ENCODE results near the gene CHD8. TPM values are rescaled to one million over a fixed set of nuclear protein-coding genes. Genes with fewer than 3 reads are reported as not detected.
"Not testable (repeated sequence)": the region's sequence is repeated elsewhere in the genome, so short reads cannot be mapped to it uniquely, and the experiment has no call there.

The CHD8 gene
- total and polyA plus RNA-seq, 5 experiments from 2014 or later, result 20.7 to 146 (median 34.9) TPM

GRCh38 chr14:21476925-21477681, 21.2 kb upstream of the CHD8 start, which contains the start of the genes RAB2B and TOX4:
RAB2B (minus strand) TSS chr14:21476959; CDS start chr14:21476872, 87 bp downstream.
TOX4 (plus strand) TSS chr14:21477195; CDS start chr14:21477279, 84 bp downstream.
- peak within 1 kb of the TSS; percentile 97 to 100 (median 99) for H3K27ac Mint-ChIP-seq
- ATAC-seq (peak; percentile 95 to 96), DNase-seq (peak; percentile 79 to 99 (median 97))
- peaks cover 0 to 49% (median 1%) of the 10 kb centered on the region in 3 donors for H3K36me3 Mint-ChIP-seq
- H3K4me1 Mint-ChIP-seq, result peaks cover 13 to 51% (median 42%) of the 10 kb centered on the region in 4 donors
- POLR2A ChIA-PET, result interaction anchor here (0.5 to 3.5 kb wide), 13 partner anchors 11 to 1735 kb away, joined by 3 to 42 read pairs (median 4); partner anchors contain the start of genes CHD8, METTL3, PIP4P1 and SALL2
- H3K4me3 Mint-ChIP-seq, result peak within 1 kb of the TSS; percentile 93 to 100 (median 100)
- no peaks in the 10 kb centered on the region for H3K9me3 Mint-ChIP-seq
- H3K27me3 Mint-ChIP-seq, result no peaks in the 10 kb centered on the region

DNA sequence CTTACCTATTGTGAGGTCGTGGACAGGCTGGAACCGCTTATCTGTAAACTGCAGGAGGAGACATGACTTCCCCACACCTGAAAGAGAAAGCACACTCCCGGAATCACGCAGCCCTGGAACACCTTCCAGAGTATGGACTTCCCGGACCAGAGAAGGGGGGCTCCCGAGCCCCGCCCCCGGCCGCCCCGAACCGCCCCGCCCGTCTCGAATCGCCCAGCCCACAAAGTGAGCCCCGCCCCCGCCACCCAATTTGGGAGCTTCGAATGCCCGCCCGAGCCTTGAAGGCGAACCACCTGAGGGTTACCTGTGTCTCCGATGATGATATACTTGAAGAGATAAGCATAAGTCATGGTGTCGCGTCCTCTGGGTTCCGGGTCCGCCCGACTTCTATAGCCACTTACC, 20.6 kb upstream of the CHD8 start:
- peak in 1 of 2 donors; percentile 59 for ATAC-seq
- Mint-ChIP-seq H3K27me3 (no peaks in the 10 kb centered on the region), H3K36me3 (peaks cover 0 to 52% (median 1%) of the 10 kb centered on the region in 3 donors), H3K9me3 (no peaks in the 10 kb centered on the region), H3K4me1 (peaks cover 13 to 50% (median 43%) of the 10 kb centered on the region in 4 donors), H3K27ac (peak overlapping the region; percentile 97 to 100 (median 99)), H3K4me3 (peak overlapping the region; percentile 93 to 100 (median 100))
- DNase-seq, result peak in 4 of 10 donors; percentile 74 to 91 (median 90)
- POLR2A ChIA-PET, result interaction anchor here (0.6 to 3.5 kb wide), 11 partner anchors 10 to 1736 kb away, joined by 3 to 42 read pairs (median 5); partner anchors contain the start of genes CHD8, METTL3, PIP4P1 and SALL2

GRCh38 chr14:21475767-21476522, 20.0 kb upstream of the CHD8 start:
- Mint-ChIP-seq H3K27ac (peak overlapping the region in 9 of 10 donors; percentile 97 to 100 (median 99)), H3K27me3 (no peaks in the 10 kb centered on the region), H3K36me3 (peaks cover 0 to 51% (median 1%) of the 10 kb centered on the region in 3 donors), H3K9me3 (no peaks in the 10 kb centered on the region), H3K4me3 (peak overlapping the region; percentile 93 to 100 (median 100)), H3K4me1 (peaks cover 13 to 48% (median 42%) of the 10 kb centered on the region in 4 donors)
- DNase-seq (no peak), ATAC-seq (no peak)
- POLR2A ChIA-PET, result interaction anchor here (0.6 to 3.5 kb wide), 10 partner anchors 10 to 1148 kb away, joined by 3 to 42 read pairs (median 6); partner anchors contain the start of genes CHD8, METTL3, PIP4P1 and SALL2

DNA sequence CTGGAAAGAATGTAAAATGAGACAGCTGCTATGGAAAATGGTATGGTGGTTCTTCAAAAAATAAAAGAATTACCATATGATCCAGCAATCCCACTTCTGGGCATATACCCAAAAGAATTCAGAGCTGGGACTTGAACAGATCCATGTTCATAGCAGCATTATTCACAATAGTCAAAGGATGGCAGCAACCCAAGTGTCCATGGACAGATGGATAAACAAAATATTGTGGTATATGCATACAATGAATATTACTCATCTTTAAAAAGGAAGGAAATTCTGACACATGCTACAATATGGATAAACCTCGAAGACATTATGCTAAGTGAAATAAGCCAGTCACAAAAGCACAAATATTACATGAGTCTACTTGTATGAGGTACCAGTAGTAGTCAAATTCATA, 11.7 kb upstream of the CHD8 start:
- Mint-ChIP-seq H3K4me1 (peaks cover 2 to 7% (median 3%) of the 10 kb centered on the region in 4 donors), H3K36me3 (peaks cover 0 to 75% (median 10%) of the 10 kb centered on the region in 3 donors), H3K4me3 (no peak overlapping the region), H3K27me3 (no peaks in the 10 kb centered on the region), H3K9me3 (no peaks in the 10 kb centered on the region), H3K27ac (no peak overlapping the region)
- ATAC-seq, result no peak
- POLR2A ChIA-PET, result interaction anchor here (0.6 kb wide), 2 partner anchors 44 to 114 kb away, joined by 3 read pairs; no protein-coding TSS in a partner anchor
- no peak for DNase-seq

DNA sequence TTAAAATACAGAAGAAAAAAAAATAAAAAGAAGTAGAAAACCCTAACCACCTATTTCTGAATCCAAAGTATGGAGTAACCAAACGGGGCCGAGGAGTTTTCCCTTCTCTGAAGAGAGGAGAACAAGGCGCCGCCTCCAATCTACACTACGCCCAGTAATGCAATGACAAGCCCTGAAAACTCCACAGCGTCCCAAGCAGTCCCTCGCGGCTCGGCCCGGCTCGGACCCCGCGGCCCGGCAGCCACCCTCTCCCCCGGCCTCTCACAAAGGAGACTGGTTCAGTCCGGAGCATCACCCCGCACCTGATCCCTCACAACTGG, 371 bp downstream of the CHD8 start:
- ATAC-seq (no peak), DNase-seq (no peak)
- no peaks in the 10 kb centered on the region for H3K9me3 Mint-ChIP-seq
- H3K27me3 Mint-ChIP-seq, result no peaks in the 10 kb centered on the region
- peaks cover under 1 to 32% (median 4%) of the 10 kb centered on the region in 3 donors for H3K36me3 Mint-ChIP-seq
- peak overlapping the region; percentile 95 to 100 (median 100) for H3K27ac Mint-ChIP-seq
- POLR2A ChIA-PET, result interaction anchor here (0.5 to 5.1 kb wide), 14 partner anchors 11 to 201 kb away, joined by 3 to 137 read pairs (median 4); partner anchors contain the start of genes METTL3, RAB2B, SALL2 and TOX4
- H3K4me3 Mint-ChIP-seq, result peak overlapping the region; percentile 93 to 100 (median 99)
- H3K4me1 Mint-ChIP-seq, result peaks cover 14 to 51% (median 47%) of the 10 kb centered on the region in 4 donors

- peaks cover 0 to 33% (median 3%) of the 10 kb centered on the region in 3 donors for H3K36me3 Mint-ChIP-seq
- peak in 4 of 10 donors; percentile 5 to 24 (median 20) for DNase-seq
- ATAC-seq, result no peak
- peaks cover 19 to 56% (median 52%) of the 10 kb centered on the region in 4 donors for H3K4me1 Mint-ChIP-seq
- no peaks in the 10 kb centered on the region for H3K9me3 Mint-ChIP-seq
- POLR2A ChIA-PET, result interaction anchor here (0.5 to 5.1 kb wide), 9 partner anchors 10 to 200 kb away, joined by 3 to 137 read pairs (median 4); partner anchors contain the start of genes METTL3, RAB2B and TOX4
- no peaks in the 10 kb centered on the region for H3K27me3 Mint-ChIP-seq
- peak overlapping the region; percentile 95 to 100 (median 100) for H3K27ac Mint-ChIP-seq
- peak overlapping the region; percentile 93 to 100 (median 99) for H3K4me3 Mint-ChIP-seq
These were observed 929 bp downstream of the CHD8 start for GRCh38 chr14:21454843-21455544.

DNA sequence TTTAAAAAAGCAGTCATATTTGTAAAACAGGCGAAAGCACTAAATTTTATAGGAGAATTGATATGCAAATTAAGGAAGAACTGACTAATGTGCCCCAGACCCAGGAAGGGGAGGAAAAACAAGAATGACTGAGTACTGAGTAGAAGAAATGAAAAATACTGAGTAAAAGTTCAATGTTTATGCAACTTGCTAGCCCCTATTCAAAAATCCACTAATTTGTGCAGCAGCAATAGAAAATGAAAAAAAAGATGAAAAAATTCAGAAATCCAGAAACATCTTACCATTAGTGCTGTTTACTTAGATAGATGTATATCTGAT, 6.1 kb downstream of the CHD8 start:
- Mint-ChIP-seq H3K9me3 (no peaks in the 10 kb centered on the region), H3K27me3 (no peaks in the 10 kb centered on the region), H3K27ac (peak overlapping the region in 4 of 10 donors; percentile 1 to 58 (median 55)), H3K4me3 (peak overlapping the region in 7 of 10 donors; percentile 11 to 51 (median 39)), H3K36me3 (peaks cover 0 to 33% (median 0%) of the 10 kb centered on the region in 3 donors), H3K4me1 (peaks cover 26 to 73% (median 65%) of the 10 kb centered on the region in 4 donors)
- POLR2A ChIA-PET, result interaction anchor here (2.1 kb wide), 1 partner anchor 13 kb away, joined by 8 read pairs; no protein-coding TSS in a partner anchor
- ATAC-seq (no peak), DNase-seq (no peak)

DNA sequence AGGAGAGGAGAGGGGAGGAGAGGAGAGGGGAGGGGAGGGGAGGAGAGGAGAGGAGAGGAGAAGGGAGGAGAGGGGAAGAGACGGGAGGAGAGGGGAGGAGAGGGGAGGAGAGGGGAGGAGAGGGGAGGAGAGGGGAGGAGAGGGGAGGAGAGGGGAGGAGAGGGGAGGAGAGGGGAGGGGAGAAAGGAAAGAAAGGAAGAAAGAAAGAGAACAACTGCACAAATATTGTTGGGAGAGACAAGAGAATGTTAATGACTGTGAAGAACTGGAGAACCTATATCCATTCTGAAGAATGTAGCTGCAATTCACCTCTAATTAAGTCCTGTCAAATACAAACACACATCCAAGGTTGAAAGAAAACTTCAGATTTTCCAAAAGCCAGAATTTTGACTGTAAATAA, 13.3 kb downstream of the CHD8 start:
- H3K27me3 Mint-ChIP-seq, H3K9me3 Mint-ChIP-seq, DNase-seq, ATAC-seq, H3K4me3 Mint-ChIP-seq, POLR2A ChIA-PET: not testable (repeated sequence)
- peak overlapping the region in 1 of 10 donors; percentile 41 for H3K27ac Mint-ChIP-seq
- H3K36me3 Mint-ChIP-seq, result peaks cover 0 to 11% (median 0%) of the 10 kb centered on the region in 3 donors
- H3K4me1 Mint-ChIP-seq, result peaks cover 23 to 63% (median 49%) of the 10 kb centered on the region in 4 donors

GRCh38 chr14:21440859-21441258, 15.1 kb downstream of the CHD8 start:
- POLR2A ChIA-PET, result no interaction called here
- Mint-ChIP-seq H3K36me3 (peaks cover 0 to 8% (median 0%) of the 10 kb centered on the region in 3 donors), H3K4me1 (peaks cover 28 to 65% (median 53%) of the 10 kb centered on the region in 4 donors), H3K27me3 (no peaks in the 10 kb centered on the region), H3K4me3 (peak overlapping the region in 1 of 10 donors; percentile 0), H3K9me3 (no peaks in the 10 kb centered on the region), H3K27ac (peak overlapping the region in 5 of 10 donors; percentile 36 to 65 (median 47))
- no peak for ATAC-seq
- no peak for DNase-seq

GRCh38 chr14:21437063-21437901, 18.6 kb downstream of the CHD8 start:
- peak; percentile 97 to 100 (median 99) for DNase-seq
- Mint-ChIP-seq H3K36me3 (peaks cover 0 to 16% (median 0%) of the 10 kb centered on the region in 3 donors), H3K27ac (peak overlapping the region; percentile 90 to 98 (median 96)), H3K27me3 (no peaks in the 10 kb centered on the region), H3K4me3 (peak overlapping the region; percentile 88 to 97 (median 95)), H3K4me1 (peaks cover 40 to 81% (median 75%) of the 10 kb centered on the region in 4 donors), H3K9me3 (no peaks in the 10 kb centered on the region)
- POLR2A ChIA-PET, result interaction anchor here (0.5 to 3.2 kb wide), 17 partner anchors 9 to 1885 kb away, joined by 3 to 137 read pairs (median 4); partner anchors contain the start of genes CHD8, METTL3, PABPN1 and RAB2B
- ATAC-seq, result peak; percentile 97 to 98
